Measurements from ENCODE around the gene GRID2.

GRID2 gene

DNA sequence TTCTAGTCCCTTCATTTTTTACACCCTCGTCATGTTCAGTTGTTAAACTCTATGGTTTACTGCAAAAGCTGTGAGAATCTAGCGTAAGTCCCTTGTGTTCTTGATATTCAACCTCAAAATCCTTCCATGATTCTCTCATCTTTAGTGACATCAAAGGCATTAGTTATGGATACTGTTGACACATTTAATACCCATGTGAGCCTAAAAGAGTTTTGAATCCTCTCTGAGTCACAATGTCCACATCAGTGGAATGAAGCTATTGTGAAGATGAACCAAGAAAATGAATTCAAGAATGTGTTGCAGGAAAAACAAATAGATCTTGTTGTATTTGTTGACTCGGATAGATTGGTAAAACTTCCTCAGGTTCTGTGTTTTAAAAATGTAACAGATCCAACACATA lies 1130.1 kb downstream of the GRID2 start:
- Histone ChIP-seq H3K27me3 (no peaks in the 10 kb centered on the region), H3K4me1 (no peaks in the 10 kb centered on the region), H3K27ac (no peak overlapping the region), H3K4me3 (no peak overlapping the region), H3K9me3 (no peaks in the 10 kb centered on the region), H4K20me1 (no peaks in the 10 kb centered on the region), H3K4me2 (no peak overlapping the region), H3K36me3 (no peaks in the 10 kb centered on the region), H3K9ac (no peak overlapping the region)
- TF ChIP-seq Cebpa-rat (IDR thresholded peaks at IDR 0.05): no peak

DNA sequence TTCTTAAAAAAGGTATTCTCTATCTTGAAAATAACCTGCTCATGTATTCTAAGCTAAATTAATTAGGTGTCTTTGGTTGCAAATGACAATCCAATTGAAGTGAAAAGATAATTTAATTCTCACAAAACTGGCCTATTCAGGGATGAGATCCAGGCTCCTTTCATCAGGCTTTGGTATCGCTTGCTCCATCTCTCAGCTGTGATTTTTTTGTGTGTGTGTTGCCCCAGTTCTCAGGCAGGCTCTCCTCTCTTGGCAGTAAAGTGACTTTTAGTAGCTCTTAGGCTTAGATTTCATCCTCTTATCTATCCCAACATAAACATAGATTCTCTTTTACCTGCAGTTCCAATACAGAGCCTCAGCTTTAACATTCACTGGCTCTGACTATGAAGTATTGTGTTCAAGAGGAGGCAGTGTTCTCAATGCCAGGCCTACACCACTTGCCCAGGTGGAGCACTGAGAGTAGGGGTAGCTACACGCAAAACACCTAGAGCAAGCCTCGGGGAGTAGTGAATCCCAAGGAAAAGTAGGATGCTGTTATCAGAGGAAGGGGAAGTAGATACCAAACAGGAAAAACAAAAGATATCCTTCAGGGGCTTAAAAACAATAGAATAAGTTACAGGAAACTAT lies 1132.3 kb downstream of the GRID2 start:
- no peak for TF ChIP-seq Cebpa-rat (IDR thresholded peaks at IDR 0.05)
- no peak overlapping the region for H3K4me3 ChIP-seq
- H3K9ac ChIP-seq: no peak overlapping the region
- H3K36me3 ChIP-seq: no peaks in the 10 kb centered on the region
- no peaks in the 10 kb centered on the region for H3K27me3 ChIP-seq
- no peak overlapping the region for H3K4me2 ChIP-seq
- H3K9me3 ChIP-seq: no peaks in the 10 kb centered on the region
- H4K20me1 ChIP-seq: no peaks in the 10 kb centered on the region
- H3K27ac ChIP-seq: no peak overlapping the region
- no peaks in the 10 kb centered on the region for H3K4me1 ChIP-seq

DNA sequence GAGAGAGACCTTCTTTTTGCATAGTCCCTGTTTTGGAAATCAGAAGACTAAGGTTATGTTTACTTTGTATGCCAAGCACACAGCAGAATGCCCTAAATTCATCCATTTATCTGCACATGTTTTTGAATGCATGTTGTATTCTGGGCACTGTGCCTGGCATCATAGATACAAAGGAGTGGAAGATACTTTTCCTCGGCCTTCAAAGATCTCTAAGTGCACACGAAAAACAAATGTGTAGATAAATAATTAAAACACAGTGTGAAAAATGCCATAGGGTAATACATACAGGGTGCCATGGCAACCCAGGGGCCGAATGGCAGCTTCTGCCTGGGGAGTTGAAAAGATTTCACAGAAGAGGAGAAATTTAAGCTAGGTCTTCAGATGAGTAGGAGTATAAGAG lies 1134.2 kb downstream of the GRID2 start:
- TF ChIP-seq Cebpa-rat (IDR thresholded peaks at IDR 0.05): no peak
- H4K20me1 ChIP-seq: no peaks in the 10 kb centered on the region
- H3K9me3 ChIP-seq: no peaks in the 10 kb centered on the region
- H3K9ac ChIP-seq: no peak overlapping the region
- no peak overlapping the region for H3K27ac ChIP-seq
- H3K4me3 ChIP-seq: no peak overlapping the region
- no peaks in the 10 kb centered on the region for H3K36me3 ChIP-seq
- no peaks in the 10 kb centered on the region for H3K4me1 ChIP-seq
- H3K4me2 ChIP-seq: no peak overlapping the region
- no peaks in the 10 kb centered on the region for H3K27me3 ChIP-seq

DNA sequence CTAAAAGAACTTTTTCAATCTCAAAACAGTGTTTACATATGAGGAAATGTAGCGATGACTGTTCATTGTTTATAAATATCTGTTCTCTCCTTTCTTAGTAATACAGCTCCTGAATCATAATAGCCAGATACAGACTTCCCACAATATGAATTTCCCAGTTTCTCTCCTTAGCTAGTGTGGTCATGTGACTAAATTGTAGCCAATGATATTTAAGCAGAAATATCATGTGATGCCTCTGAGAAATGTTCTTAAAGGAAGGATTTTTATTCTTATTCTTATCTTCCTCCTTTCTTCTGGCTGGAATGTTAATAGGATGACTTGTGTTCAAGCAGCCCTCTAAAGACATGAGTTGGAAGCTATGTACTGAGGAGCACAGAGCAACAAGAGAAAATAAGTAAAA lies 1141.1 kb downstream of the GRID2 start:
- Histone ChIP-seq H3K4me2 (no peak overlapping the region), H3K9ac (no peak overlapping the region), H3K36me3 (no peaks in the 10 kb centered on the region), H3K4me1 (no peaks in the 10 kb centered on the region), H3K4me3 (no peak overlapping the region), H3K27ac (no peak overlapping the region), H3K27me3 (no peaks in the 10 kb centered on the region), H3K9me3 (no peaks in the 10 kb centered on the region), H4K20me1 (no peaks in the 10 kb centered on the region)
- TF ChIP-seq Cebpa-rat (IDR thresholded peaks at IDR 0.05): no peak

DNA sequence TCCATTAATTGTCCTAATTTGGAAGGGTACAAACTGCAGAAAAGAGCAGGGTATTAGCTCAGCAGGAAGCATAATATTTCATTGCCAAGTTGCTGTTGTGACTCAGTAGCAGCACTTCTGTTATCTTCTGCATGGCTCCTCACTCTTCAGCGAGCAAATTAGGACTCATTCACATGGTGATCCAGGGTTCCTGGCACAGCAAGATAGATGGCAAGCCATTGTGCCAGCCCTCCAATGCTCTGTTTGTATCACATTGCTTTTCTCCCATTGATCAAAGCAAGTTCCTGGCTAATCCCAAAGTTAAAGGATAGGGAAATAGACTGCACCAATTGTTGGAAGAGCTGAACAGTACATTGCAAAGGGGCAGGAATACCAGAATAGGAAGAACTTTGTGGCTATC lies 1142.3 kb downstream of the GRID2 start:
- H3K4me3 ChIP-seq: no peak overlapping the region
- H3K9me3 ChIP-seq: no peaks in the 10 kb centered on the region
- no peak for TF ChIP-seq Cebpa-rat (IDR thresholded peaks at IDR 0.05)
- no peak overlapping the region for H3K9ac ChIP-seq
- no peaks in the 10 kb centered on the region for H3K27me3 ChIP-seq
- no peaks in the 10 kb centered on the region for H4K20me1 ChIP-seq
- no peaks in the 10 kb centered on the region for H3K36me3 ChIP-seq
- no peaks in the 10 kb centered on the region for H3K4me1 ChIP-seq
- no peak overlapping the region for H3K27ac ChIP-seq
- no peak overlapping the region for H3K4me2 ChIP-seq

DNA sequence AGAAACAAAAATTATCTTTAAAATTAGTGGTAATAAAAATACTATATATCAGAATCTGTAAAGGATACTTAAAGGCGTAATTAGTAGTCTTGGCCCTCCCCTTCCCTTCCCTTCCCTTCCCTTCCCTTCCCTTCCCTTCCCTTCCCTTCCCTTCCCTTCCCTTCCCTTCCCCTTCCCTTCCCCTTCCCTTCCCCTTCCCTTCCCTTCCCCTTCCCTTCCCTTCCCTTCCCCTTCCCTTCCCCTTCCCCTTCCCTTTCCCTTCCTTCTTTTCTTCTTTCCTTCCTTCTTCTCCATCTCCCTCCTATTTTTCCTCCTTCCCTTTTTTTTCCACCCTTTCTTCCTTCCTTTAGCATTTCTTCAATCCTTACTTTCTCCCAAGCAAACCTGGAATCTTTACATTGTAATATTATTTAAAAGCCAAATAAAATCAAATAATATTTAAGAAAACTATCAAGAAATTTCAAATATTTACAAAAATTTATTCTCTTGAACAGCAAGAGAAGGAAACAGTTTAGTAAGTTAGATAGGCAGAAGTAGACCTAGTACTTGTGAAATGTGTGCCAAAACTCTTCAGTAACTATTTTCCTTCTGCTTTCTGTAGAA lies 1145.0 kb downstream of the GRID2 start:
- no peak overlapping the region for H3K27ac ChIP-seq

DNA sequence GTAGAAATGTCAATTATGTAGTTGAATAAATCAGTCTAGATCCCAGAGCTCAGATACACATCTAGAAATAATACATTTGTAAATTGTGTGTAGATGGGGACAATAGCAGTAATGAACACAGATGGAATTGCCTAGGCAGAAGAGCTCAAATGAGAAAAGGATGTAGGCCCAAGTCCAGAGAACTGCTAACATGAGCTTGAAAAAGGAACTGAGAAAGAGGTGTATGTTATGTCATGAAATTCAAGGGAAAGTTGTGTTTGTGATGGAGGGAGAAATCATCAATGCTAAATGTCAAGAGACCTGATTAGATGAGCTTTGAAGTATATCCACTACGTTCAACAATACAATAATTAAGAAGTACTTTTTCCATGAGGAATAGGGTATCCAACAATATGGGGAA lies 1148.2 kb downstream of the GRID2 start:
- no peak for TF ChIP-seq Cebpa-rat (IDR thresholded peaks at IDR 0.05)
- H3K4me1 ChIP-seq: no peaks in the 10 kb centered on the region
- no peak overlapping the region for H3K4me2 ChIP-seq
- H3K27ac ChIP-seq: no peak overlapping the region
- H3K9ac ChIP-seq: no peak overlapping the region
- H3K4me3 ChIP-seq: no peak overlapping the region
- no peaks in the 10 kb centered on the region for H3K9me3 ChIP-seq
- H3K27me3 ChIP-seq: no peaks in the 10 kb centered on the region
- H4K20me1 ChIP-seq: no peaks in the 10 kb centered on the region
- no peaks in the 10 kb centered on the region for H3K36me3 ChIP-seq

More for the DNA sequence above, 1145.0 kb downstream of the GRID2 start:
- H3K4me3 ChIP-seq: no peak overlapping the region
- H3K4me1 ChIP-seq: no peaks in the 10 kb centered on the region
- H3K27me3 ChIP-seq: no peaks in the 10 kb centered on the region
- H3K4me2 ChIP-seq: no peak overlapping the region
- no peak overlapping the region for H3K9ac ChIP-seq
- no peaks in the 10 kb centered on the region for H3K36me3 ChIP-seq
- no peak for TF ChIP-seq Cebpa-rat (IDR thresholded peaks at IDR 0.05)
- no peaks in the 10 kb centered on the region for H4K20me1 ChIP-seq
- no peaks in the 10 kb centered on the region for H3K9me3 ChIP-seq

DNA sequence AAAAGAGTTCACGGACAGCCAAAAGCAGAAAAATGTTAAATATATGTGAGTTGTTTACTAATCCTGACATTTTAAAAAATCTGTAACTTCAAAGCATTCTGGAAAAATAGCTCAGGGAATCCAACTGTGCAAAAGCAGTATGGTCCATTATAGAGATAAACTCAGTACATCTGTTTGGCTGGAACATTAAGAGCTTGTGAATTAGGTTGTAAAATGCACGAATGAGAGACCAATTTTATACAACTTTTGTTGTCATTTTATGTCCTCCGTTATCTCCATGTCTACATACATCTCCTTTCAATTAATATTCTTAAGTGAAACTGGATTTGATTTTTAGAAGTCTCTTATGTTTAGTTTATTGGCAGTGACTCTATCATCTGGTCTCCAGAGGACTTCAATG lies 1157.8 kb downstream of the GRID2 start:
- no peaks in the 10 kb centered on the region for H4K20me1 ChIP-seq
- no peak overlapping the region for H3K27ac ChIP-seq
- no peak for TF ChIP-seq Cebpa-rat (IDR thresholded peaks at IDR 0.05)
- no peaks in the 10 kb centered on the region for H3K9me3 ChIP-seq
- no peak overlapping the region for H3K4me2 ChIP-seq
- H3K4me1 ChIP-seq: no peaks in the 10 kb centered on the region
- H3K4me3 ChIP-seq: no peak overlapping the region
- no peaks in the 10 kb centered on the region for H3K27me3 ChIP-seq
- H3K36me3 ChIP-seq: no peaks in the 10 kb centered on the region
- no peak overlapping the region for H3K9ac ChIP-seq

DNA sequence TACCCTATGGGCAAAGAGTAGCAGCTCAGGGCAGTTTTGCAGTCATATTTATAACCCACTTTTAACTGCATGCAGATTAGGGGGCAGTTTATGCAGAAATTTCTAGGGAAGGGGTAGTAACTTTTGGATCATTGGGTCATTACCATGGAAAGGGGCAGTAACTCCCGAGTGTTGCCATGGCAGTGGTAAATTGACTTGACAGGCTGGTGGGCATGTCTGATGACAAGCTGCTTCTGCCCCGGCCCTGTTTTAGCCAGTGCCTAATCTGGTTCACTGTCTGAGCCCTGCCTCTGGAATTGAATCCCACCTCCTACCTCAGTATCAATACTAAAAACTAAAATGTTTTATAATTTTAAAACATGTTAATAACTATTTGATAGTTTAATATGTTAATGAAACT lies 1162.7 kb downstream of the GRID2 start:
- Histone ChIP-seq H4K20me1 (no peaks in the 10 kb centered on the region), H3K4me1 (no peaks in the 10 kb centered on the region), H3K36me3 (no peaks in the 10 kb centered on the region), H3K4me2 (no peak overlapping the region), H3K9ac (no peak overlapping the region), H3K9me3 (no peaks in the 10 kb centered on the region), H3K4me3 (no peak overlapping the region), H3K27ac (no peak overlapping the region), H3K27me3 (no peaks in the 10 kb centered on the region)
- TF ChIP-seq Cebpa-rat (IDR thresholded peaks at IDR 0.05): no peak

DNA sequence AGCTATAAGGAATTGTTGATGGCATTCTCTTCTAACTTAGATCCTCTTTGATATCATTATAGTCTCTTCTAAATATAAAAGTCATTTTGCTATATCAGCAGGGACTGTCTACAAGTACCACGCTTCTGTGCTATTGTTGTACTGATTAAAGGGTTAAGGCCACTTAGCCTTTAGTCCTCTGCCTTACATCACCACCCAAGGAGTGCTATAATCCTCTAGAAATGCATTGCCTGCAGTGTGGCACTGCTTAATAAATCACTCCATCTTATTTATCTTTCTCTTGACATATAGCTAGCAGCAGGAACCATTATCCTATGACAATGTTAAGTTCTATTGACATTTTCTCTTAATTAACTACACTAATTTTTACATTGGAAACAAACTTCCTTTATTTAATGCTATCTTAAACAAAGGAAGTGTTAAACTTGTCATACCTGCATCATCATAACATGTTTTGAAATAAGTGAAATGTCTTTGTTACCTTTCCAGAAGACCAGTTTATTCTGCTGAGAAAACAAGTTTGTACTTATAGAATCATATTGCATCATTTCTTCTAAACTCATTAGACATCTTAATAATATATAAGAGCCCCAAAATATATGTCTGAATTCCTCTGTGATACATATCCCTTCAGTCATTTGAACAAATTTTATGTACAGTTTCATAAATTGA lies 1163.9 kb downstream of the GRID2 start:
- Histone ChIP-seq H3K4me1 (no peaks in the 10 kb centered on the region), H3K27ac (no peak overlapping the region), H3K4me2 (no peak overlapping the region), H3K9ac (no peak overlapping the region), H4K20me1 (no peaks in the 10 kb centered on the region), H3K4me3 (no peak overlapping the region), H3K9me3 (no peaks in the 10 kb centered on the region), H3K36me3 (no peaks in the 10 kb centered on the region), H3K27me3 (no peaks in the 10 kb centered on the region)
- no peak for TF ChIP-seq Cebpa-rat (IDR thresholded peaks at IDR 0.05)

All from BLaER1 (cell line).